Fibroblast of gingiva (primary cell): ENCODE results near the gene SETD7.
"Not testable (repeated sequence)": the region's sequence is repeated elsewhere in the genome, so short reads cannot be mapped to it uniquely, and the experiment has no call there.

Experiments
- DNase-seq: peaks from one replicate; pipeline ENCODE4 v3.0.0-alpha.2; 2011; ENCODE audit warnings: low read depth

Gene SETD7

DNA sequence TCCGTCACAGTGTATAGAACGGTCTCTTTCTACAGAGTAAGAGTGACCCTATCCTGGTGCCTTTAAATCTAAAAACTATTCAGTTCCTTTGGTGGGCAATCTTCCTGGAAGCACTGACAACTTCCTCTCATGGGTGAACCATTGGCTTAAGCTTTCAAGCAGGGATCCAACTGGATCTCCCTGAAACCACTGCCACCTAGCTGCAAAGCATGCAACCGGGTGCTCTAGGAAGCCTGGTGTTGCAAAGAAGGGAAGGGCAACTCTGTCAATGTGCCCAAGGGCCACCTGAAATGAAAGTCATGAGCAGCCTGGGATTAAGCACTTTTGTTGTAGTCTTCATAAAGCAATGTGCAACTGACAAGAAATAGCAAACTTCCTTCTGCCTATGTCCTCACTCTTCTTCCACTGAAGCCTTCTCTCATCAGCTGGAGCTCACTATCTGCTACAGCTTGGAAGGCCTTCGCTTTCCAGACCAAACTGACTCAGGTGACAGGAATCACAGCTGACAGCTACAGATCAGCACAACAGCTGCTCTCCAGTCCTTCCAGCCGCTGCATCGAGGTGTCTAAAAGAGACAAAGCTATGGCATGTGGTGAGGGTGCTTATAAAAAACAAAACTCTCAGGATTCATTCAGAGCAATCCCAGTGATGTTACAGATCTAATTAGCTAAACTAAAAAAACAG is 46.1 kb downstream of the SETD7 start:
- DNase-seq: no peak

DNA sequence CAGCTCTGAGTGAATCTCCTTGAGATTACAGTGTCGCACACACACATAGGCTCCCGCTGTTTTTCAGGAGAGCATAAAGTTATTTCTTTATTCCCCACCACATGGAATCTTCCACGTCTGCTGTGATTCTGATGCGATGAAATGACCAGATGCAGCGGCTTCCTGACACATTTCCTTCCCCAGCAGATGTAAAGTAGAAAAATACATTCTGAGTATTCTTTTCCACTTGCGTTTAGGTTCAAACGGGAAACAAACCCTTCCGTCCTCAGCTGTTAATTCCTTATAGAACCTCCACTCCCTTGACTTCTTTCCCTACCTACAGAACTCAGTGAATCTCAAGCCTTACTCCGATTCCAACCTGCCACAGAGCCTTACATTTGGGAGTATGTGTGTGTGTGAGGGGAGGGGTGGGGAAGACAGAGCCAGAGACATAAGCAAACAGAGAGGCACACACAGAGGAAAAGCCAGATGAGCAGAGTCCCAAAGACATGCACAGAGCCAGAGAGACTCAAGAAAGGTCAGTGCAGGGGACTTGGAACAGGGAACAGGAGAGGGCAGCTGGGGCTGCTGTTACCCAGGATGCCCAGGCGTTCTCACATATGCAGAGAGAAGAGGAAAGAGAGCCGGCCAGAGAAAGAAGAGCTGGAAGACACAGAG is 47.3 kb downstream of the SETD7 start:
- no peak for DNase-seq

DNA sequence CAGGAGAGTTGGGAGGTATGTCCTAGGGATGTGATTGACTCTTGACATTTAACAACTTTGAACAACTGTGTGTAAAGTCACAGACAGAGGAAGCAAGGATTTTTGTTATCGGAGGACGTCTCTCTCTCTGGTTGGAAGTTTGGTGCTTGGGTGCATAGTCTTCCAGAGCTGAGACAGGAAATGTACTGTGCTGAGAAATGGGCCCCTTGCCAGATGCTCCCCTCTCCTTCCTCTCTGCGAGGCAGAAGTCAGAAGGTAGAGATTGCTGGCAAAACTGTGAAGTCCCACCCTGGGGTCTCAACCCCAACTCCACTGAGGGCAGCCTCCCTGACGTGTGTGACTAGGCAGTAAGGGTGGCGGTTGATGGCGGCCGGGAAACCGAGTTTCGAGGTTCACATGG is 49.2 kb downstream of the SETD7 start:
- DNase-seq: no peak

DNA sequence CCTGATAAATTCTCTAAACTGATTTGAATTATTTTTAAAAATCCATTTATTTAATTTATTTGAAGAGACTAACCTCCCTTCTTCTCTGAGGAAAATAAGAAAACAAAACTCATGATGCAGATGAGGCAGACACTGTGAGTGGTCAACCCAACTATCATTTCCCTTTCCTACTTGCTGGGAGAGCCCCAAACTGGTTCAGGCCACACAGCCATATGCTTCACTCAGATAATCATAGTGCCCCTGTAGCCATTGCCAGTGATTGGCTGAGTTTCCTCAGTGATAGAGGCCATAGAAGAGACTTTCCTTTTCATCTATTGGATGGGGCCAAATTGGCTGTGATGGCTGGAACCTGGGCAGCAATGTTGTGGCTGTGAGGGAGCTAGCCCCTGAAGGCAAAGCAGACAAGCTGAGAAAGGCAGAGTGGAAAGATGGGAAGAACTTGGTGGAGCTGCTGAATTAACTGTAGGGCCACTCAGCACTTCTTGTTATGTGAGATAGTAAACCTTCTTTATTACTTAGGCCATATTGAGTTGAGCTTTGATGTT is 52.3 kb downstream of the SETD7 start:
- no peak for DNase-seq

DNA sequence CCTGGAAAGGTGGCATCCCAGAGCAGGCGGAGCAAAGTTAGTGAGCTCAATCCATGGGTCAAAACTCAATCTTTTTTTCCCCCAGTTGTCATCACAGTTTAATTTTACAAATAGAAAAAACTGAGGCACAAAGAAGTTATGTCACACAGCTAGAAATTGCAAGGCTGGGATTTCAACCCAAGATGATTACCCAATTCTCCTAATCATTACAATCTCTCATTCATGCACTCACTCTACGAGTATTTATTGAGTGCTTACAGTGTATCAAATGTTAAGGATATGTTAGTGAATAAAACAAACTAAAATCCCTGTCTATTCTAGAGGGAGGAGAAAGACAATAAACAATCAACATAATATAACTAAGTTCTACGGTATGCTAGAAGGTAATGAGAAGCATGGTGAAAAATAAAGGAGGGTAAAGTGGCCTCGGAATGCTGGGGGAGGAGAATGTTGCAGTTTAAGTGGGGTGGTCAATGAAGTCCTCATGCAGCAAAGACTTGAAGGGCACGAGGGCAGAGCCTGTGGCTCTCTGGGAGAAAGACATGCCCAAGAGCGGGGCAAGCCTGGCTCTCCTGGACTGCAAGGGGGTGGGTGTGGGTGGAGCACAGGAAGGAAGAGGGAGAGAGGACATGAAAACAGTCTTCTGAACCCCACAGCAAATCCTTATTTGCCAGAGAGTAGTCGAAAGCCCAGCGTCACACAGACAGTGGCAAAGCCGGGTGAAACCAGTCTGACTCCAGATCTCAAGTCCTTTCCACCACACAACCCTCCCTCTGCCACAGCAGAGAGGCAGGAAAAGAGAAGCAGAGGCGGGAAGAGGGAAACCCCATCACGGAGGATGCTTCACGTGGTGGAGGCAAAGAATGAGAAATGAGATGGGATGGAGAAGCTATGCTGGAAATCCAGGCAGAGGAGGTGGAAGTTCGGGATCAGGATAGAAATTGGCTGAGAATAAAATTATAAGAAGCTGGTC is 53.8 kb downstream of the SETD7 start:
- no peak for DNase-seq

DNA sequence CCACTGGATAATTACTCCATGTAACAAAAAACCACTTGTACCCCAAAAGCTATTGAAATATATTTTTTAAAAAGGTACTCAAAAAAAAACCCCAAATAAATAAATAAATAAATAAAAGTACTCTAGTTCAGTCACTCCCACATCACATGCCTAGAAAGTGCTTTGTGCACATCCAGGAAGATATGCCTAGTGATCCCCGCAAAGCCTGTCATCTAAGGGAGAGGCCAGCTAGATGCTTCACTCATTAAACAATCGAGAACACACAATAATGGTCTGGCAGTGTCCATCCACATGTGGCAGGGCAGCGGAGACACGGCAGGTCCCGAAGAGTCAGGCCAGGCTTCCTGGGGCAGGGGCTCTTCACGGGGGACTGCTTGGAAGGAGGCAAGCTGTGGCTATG is 54.5 kb downstream of the SETD7 start:
- DNase-seq: no peak

DNA sequence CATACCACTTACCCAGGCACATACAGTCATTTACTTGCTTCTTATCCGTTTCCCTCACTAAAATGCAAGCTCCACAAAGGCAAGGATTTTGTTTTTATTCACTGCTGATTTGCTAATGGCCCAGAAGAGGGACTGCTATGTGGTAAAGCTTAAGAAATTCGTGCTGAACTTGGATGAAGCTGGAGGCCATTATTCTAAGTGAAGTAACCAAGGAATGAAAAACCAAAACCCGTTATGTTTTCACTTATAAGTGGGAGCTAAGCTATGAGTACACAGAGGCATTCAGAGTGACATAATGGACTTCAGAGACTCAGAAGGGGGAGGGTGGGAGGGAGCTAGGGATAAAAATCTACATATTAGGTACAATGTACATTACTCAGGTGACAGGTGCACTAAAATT is 54.9 kb downstream of the SETD7 start:
- DNase-seq: peak; percentile 31

DNA sequence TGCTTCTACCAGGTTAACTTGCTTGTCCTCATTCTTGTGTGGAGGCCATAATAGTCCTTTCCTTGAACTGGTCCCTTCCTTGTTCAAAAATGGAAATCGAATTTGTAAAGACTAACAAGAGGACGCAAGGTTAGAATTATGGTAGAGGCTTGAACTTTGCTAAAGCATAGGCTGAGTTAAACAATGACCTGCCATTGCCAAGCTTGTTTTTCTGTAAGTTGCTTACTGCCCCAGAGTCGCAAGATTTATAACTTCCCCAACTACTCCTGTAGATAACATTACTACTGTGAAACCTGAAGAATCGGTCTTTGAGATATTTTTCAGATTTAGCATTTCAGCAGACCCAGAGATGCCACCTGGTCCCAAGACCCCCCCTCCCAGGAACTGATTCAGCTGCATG is 56.8 kb downstream of the SETD7 start:
- no peak for DNase-seq

DNA sequence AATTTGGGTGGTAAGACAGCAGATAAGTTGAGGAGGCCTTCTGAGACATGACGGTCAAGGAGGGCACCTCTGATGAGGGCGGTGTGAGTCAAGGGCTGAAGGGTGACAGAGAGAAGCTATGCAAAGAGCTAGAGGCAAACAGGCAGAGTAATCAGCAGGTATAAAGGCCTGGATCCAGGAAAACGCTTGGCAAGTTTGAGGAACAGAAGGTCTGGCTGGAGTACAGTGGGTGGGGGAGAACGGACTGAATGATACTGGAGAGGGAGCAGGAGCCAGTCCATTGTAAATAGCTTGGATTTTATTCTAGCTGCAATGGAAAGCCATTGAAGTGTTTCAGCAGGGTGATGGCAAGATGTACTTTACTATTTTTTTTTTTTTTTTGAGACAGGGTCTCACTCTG is 62.8 kb downstream of the SETD7 start:
- DNase-seq: no peak

DNA sequence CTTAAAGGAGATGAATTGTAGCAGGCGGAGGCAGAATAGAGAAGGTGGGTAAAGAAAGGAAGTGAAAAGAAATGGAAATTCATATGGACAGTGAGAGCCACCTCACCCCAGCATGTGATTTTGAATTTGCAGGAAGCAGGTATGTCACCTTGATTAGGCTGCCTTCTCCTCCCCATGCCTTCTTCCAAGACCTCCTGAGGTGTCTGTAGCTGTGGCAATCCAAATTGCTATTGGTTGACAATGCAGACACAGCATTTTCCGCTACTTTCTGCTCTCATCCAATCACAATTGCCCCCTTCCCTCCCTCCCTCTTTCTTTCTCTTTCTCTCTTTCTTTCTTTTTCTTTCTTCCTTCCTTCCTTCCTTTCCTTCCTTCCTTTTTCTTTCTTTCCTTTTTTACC is 63.6 kb downstream of the SETD7 start:
- no peak for DNase-seq

DNA sequence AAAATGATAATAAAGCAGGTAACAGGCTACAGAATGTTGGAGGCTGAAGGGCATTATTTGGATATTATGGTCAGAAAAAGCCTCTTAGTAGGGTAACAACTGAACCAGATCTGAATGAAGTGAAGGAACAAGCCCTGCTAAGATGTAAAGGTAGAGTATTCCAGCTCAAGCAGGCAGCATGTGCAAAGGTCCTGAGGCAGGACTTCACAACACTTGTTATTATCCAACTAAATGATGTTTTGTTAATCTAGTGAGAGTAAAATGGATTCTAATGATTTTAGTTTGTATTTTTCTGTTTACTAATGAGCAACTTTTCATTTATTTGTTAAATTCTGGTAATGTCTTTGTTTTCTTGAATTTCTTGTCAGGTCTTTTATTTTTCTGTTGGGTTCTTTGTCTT is 66.4 kb downstream of the SETD7 start:
- no peak for DNase-seq

DNA sequence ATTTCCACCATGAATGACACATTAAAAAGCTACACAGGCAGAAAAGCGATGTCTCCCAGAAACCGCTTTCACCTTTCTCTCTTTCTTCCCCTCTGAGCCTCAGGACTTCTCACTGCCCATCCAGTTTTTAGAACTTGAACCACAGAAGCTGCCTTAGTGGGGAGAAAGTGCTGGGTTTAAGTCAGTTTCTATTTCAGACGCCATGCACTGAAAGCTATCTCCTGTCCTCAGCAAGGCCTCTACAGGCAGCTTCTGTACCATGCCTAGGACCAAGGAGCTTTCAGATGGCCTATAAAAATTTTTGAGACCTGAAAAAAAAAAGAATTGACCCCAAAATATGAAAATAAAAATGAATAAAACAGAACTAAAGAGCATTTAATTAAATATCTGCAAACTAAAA is 67.6 kb downstream of the SETD7 start:
- no peak for DNase-seq

DNA sequence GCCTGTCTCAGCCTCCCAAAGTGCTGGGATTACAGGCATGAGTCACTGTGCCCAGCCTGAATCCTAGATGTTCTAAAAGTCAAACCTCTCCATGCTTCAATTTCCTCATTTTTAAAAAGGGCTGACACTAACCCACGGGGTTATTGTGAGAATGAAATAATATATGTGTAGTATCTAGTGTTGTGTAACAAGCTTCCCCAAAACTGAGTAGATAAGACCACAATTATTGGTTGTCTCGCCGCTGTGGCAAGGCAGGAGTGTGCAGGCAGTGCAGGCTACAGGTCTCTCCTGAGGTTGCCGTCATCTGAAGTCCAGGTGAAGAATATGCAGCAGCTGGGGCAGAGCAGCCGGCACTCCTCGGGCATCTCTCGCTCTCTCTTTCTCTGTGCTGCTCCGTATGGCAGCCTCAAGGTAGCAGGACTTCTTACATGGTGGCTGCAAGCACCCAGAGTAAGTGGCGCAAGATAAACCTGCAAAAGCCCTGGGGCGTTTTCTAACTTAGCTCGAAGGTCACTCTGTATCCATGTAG is 71.2 kb downstream of the SETD7 start:
- no peak for DNase-seq

DNA sequence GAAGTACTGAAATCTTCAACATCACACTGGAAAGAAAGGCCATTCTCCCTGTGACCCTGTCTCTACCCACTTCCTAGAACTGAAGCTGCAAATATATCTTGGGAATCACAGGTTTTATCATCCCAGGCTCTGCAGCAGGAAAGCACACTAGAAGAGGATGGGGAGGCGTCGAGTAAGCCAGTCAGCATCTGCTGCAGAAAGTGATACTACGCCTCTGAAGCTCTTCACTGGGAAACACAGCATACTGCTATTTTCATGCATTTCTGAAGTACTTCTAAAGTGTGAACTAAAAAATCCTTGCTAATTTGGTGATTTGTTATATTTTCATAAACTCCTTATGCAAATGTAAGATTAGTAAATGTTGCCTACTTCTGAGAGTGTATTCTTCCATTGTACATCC is 73.0 kb downstream of the SETD7 start:
- no peak for DNase-seq

DNA sequence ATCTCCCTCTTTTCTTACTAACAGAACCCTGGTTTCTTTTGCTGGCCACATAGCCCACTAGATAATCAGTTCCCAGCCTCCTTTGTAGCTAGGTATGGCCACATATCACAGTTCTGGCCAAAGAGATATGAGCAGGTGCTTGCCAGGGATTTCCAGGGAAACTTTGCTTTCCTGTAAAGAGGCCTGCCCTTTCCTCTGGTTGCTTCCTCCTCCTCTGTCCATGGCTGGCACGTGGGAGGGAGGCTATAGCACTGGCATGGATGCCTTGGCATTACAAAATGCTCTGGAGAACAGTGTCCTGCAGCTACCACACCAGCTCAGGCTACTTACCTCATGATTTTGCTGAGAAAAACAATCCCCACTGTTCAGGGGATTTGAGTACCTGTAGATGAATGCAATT is 74.6 kb downstream of the SETD7 start:
- no peak for DNase-seq

DNA sequence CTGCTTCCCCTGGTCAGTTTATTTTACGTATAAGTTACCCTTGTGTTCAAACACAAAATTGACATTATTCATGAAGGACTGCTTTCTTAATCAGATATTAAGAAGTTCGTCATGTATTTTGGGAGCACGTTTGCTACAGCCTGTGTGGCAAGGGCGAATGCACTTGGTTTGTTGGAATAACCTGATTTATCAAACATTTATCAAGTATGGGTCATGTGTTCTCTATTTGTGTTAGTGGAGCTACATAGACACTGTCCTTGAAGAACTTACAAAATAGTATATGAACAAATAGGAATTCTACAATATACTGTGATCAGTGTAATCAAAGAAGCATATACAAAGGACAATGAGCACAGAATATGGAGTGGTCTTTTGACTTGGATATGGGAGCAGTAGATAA is 79.7 kb downstream of the SETD7 start:
- no peak for DNase-seq

DNA sequence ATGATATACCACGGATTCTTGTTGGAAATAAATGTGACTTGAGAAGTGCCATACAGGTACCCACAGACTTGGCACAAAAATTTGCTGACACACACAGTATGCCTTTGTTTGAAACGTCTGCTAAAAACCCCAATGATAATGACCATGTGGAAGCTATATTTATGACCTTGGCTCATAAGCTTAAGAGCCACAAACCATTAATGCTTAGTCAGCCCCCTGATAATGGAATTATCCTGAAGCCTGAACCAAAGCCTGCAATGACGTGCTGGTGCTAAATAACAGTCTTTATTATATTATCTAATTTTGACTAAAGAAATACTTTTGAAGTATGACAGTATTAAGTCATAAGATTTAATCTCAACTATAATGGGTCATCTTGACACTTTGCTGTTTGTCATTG is 83.2 kb downstream of the SETD7 start:
- no peak for DNase-seq

DNA sequence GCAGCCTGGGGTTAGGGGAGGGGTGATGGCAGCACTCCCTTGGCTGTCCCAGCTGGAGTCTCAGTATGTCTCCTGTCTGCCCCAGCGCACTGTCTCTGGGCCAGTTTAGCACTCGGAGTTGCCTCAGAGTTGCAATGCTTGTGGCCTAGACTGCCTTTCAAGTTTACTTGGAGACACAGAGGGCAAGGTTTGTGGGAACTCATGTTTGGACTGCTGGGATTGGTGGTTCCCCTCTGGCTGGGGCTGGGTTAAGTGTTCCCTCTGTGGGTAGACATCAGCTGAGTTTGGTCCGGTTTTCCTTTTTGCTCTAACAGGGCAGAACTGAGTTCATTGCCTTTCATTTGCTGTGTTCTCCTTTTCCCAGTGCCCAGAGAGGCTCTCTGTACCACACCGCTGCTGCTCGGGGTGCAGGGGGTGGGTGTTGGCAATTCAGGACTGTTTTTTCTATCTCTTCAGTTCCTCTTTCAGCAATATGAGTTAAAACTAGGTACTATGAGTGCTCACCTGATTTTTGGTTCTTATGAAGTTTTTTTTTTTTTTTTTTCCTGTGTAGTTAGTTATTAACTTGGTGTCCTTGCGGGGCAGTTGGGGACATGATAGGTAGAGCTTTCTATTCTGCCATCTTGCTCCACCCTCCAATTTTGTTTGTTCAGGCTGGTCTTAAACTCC is 84.9 kb downstream of the SETD7 start:
- no peak for DNase-seq

DNA sequence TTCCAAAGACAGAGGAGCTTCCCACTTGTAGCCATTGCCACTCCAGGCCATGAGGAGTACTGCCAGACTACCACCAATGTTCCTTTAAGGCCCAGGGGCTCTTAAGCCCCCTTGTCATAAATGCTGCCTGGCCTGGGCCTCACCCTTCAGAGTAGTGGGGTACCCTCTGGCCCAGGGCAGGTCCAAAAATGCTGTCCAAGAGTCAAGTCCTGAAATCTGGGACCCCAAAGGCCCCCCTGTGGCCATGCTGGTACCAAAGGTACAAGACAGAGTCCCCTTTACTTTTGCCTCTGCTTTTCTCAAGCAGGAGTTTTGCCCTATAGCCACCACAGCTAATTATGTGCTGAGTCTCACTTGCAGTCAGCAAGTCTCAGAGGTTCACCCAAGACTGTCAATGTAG is 85.7 kb downstream of the SETD7 start:
- no peak for DNase-seq

DNA sequence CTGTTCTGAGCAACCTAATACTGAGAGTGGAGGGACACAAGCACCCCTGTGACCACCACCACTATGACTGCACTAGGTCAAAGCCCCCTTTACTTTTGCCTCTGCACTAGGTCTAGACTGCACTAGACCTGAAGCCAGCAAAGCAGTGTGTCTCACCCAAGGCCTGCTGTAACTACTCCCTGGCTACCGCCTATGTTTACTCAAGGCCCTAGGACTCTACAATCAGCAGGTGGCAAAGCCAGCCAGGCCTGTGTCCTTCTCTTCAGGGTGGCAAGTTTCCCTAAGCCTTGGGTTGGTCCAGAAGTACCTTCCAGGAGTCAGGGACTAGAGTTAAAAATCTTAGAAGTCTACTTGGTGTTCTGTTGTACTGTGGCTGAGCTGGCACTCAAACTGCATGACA is 86.2 kb downstream of the SETD7 start:
- no peak for DNase-seq

DNA sequence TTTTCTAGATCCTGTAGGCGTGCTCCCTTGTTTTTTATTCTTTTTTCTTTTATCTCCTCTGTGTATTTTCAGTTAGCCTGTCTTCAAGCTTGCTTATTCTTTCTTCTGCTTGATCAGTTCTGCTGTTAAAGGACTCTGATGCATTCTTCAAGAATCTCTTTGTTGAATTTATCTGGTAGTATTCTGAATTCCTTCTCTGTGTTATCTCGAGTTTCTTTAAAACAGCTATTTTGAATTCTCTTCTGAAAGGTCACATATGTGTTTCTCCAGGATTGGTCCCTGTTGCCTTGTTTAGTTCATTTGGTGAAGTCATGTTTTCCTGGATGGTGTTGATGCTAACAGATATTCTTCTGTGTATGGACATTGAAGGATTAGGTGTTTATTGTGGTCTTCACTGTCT is 86.8 kb downstream of the SETD7 start:
- no peak for DNase-seq

DNA sequence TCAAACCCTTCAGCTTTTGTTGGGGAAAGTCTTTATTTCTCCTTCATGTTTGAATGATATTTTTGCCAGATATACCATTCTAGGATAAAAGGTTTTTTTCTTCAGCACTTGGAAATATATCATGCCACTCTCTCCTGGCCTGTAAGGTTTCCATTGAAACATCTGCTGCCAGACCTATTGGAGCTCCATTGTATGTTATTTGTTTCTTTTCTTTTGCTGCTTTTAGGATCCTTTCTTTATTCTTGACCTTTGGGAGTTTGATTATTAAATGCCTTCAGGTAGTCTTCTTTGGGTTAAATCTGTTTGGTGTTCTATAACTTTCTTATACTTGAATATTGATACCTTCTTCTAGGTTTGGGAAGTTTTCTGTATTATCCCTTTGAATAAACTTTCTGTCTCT is 87.3 kb downstream of the SETD7 start:
- DNase-seq: not testable (repeated sequence)
